Skeletal muscle tissue (tissue), 4 donors: ENCODE data around the gene NUMB. TPM values are rescaled to one million over a fixed set of nuclear protein-coding genes. Genes with fewer than 3 reads are reported as not detected.
A peak's percentile ranks its signal among the peaks of the same experiment; 100 is the strongest.

Experiments
- H3K27ac ChIP-seq: one replicate; pipeline ENCODE4 v1.7.0; 2013; ENCODE audit warnings: mild to moderate bottlenecking, low read depth, low read length, inconsistent platforms
- H3K27me3 ChIP-seq, 3 donors: one replicate each; pipeline ENCODE4 v1.7.0; 2013; ENCODE audit warnings: low read length in 3 of 3; ENCODE audit not compliant: control insufficient read depth in 3 of 3, insufficient read depth in 3 of 3
- H3K36me3 ChIP-seq, 3 donors: one replicate each; pipeline ENCODE4 v1.7.0; 2013; ENCODE audit warnings: low read length in 3 of 3; ENCODE audit not compliant: control insufficient read depth in 3 of 3, insufficient read depth in 3 of 3
- H3K4me1 ChIP-seq, 3 donors: one replicate each; pipeline ENCODE4 v1.7.0; 2013; ENCODE audit warnings: low read length in 3 of 3, mild to moderate bottlenecking in 3 of 3; ENCODE audit not compliant: control insufficient read depth in 3 of 3, insufficient read depth in 3 of 3
- H3K4me3 ChIP-seq, 3 donors: one replicate each; pipeline ENCODE4 v1.7.0; 2013; ENCODE audit warnings: low read length in 3 of 3
- H3K9ac ChIP-seq, 3 donors: one replicate each; pipeline ENCODE4 v1.7.0; 2013; ENCODE audit warnings: low read length in 3 of 3, mild to moderate bottlenecking in 3 of 3, moderate library complexity in 2 of 3, low read depth in 1 of 3
- H3K9me3 ChIP-seq, 3 donors: one replicate each; pipeline ENCODE4 v1.7.0; 2013; ENCODE audit warnings: low read length in 3 of 3; ENCODE audit not compliant: control insufficient read depth in 3 of 3
- total RNA-seq: library from RNA; depleted of rRNA; stranded (reverse); fragments of >200 nt; gene quantifications from one replicate; pipeline ENCODE4 v1.2.3, GENCODE V29; 2014
- donor health status: Osteomylitis.

The NUMB gene
- total RNA-seq, 1 donor from 2014 or later = 17.2 TPM

GRCh38 chr14:73287071-73287470 is 171.3 kb downstream of the NUMB start:
- Histone ChIP-seq H3K4me1 (no peaks in the 10 kb centered on the region), H3K36me3 (peaks cover 19 to 42% (median 37%) of the 10 kb centered on the region in 3 donors), H3K27ac (no peak overlapping the region), H3K9me3 (no peaks in the 10 kb centered on the region), H3K4me3 (no peak overlapping the region), H3K27me3 (no peaks in the 10 kb centered on the region), H3K9ac (no peak overlapping the region)

DNA sequence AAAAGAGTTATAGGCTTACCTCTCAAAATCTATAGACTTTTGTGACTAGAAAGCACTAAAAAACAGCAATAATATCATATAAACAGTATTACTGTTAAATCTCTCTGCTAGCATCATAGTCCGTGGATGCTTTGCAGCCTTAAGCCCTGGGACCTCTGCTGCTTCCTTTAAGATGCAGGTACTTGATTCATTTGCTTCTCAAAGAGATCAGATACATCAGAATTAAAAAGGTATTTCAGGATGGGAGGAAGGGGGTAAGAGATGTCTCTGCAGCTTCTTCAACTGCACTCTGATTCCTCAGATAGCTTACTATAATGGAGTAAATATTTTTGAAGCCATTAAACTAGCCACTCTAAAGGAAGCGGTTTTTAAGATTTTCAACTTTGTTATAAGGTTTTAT is 171.7 kb downstream of the NUMB start:
- peaks cover 21 to 44% (median 39%) of the 10 kb centered on the region in 3 donors for H3K36me3 ChIP-seq

DNA sequence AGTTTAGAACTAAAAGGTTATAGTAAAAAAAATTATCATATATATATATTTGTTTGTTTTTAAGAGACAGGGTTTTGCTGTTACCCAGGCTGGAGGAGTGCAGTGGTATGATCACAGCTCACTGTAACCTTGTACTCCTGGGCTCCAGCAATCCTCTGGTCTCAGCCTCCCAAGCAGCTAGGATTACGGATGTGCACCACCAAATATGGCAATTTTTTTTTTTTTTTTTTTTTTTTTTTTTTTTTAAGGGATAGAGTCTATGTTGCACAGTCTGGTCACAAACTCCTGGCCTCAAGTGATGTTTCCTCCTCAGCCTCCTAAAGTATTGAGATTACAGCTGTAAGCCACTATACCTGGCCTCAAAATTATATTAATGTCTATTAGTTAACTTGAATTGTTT is 172.4 kb downstream of the NUMB start:
- peaks cover 23 to 45% (median 44%) of the 10 kb centered on the region in 3 donors for H3K36me3 ChIP-seq
- no peaks in the 10 kb centered on the region for H3K27me3 ChIP-seq
- H3K27ac ChIP-seq = no peak overlapping the region
- no peaks in the 10 kb centered on the region for H3K9me3 ChIP-seq
- H3K4me3 ChIP-seq = no peak overlapping the region
- H3K4me1 ChIP-seq = no peaks in the 10 kb centered on the region
- H3K9ac ChIP-seq = no peak overlapping the region

More for the DNA sequence above, 171.7 kb downstream of the NUMB start:
- H3K27ac ChIP-seq = no peak overlapping the region
- no peak overlapping the region for H3K4me3 ChIP-seq
- H3K4me1 ChIP-seq = no peaks in the 10 kb centered on the region
- H3K9me3 ChIP-seq = no peaks in the 10 kb centered on the region
- no peaks in the 10 kb centered on the region for H3K27me3 ChIP-seq
- no peak overlapping the region for H3K9ac ChIP-seq

DNA sequence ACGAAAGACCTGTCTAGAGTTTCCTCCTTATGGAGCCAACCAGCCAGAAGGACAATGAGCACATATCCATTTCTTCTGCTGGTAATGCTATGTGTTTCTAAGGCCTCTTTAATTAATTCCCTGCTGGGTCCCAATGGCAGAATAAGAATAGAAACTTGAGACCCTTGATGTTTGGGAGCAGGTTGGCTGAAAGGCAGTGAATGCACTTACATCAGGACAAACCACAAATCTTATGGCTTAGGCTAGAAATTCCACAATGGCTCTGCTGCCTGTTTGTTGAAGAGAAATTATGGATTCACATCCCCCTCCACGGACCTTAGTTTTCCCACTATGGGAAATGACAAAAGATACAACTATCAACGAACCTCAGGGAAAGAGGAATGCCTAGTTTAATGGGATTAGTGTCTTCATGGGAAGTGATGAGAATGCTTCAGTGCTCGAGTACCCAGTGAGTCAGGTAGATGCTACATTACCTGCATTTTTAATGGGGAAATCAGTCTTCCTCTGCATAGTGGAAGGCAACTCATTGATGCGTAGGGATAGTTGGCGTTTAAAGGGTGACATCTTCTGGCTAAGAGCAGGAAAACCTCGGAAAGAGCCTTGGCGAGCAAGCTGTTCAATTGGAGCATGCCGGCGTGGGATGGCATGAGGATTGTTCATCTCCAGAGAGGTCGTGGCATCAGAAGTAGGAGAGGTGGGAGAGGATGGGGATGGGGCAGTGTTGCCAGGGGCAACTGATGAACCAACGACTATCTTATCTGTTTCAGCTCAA is 174.6 kb downstream of the NUMB start:
- Histone ChIP-seq H3K9ac (no peak overlapping the region), H3K27me3 (no peaks in the 10 kb centered on the region), H3K4me1 (no peaks in the 10 kb centered on the region), H3K27ac (no peak overlapping the region), H3K36me3 (peaks cover 27 to 57% (median 52%) of the 10 kb centered on the region in 3 donors), H3K4me3 (no peak overlapping the region), H3K9me3 (no peaks in the 10 kb centered on the region)

GRCh38 chr14:73280903-73281302 is 177.4 kb downstream of the NUMB start:
- Histone ChIP-seq H3K4me3 (no peak overlapping the region), H3K9me3 (no peaks in the 10 kb centered on the region), H3K36me3 (peaks cover 32 to 66% (median 59%) of the 10 kb centered on the region in 3 donors), H3K4me1 (no peaks in the 10 kb centered on the region), H3K27me3 (no peaks in the 10 kb centered on the region), H3K9ac (no peak overlapping the region), H3K27ac (no peak overlapping the region)

- Histone ChIP-seq H3K4me1 (peaks cover 4 to 7% (median 5%) of the 10 kb centered on the region in 3 donors), H3K36me3 (peaks cover 25 to 47% (median 40%) of the 10 kb centered on the region in 3 donors), H3K4me3 (no peak overlapping the region), H3K9ac (no peak overlapping the region), H3K27ac (no peak overlapping the region), H3K27me3 (no peaks in the 10 kb centered on the region), H3K9me3 (no peaks in the 10 kb centered on the region)
These were observed 181.0 kb downstream of the NUMB start for GRCh38 chr14:73277376-73277775.

DNA sequence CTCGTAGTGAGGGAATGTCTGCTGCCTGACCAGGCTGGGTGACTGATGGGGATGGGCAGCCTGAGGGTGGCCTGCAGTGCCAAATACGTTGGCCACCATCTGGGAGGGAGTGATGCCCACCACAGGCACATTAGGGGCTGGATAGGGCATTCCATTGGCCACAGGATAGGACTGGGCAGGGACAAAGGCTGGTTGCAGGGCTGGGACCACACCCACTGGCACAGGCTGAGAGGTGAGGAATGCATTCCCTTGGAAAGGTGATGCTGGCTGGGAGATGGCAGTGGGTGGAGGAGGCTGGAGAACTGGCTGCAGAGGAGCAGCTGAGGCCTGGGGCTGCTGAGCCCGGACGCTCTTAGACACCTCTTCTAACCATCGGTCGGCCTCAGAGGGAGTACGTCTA is 181.5 kb downstream of the NUMB start:
- Histone ChIP-seq H3K4me1 (peaks cover 7 to 8% (median 8%) of the 10 kb centered on the region in 3 donors), H3K27me3 (no peaks in the 10 kb centered on the region), H3K9ac (no peak overlapping the region), H3K9me3 (no peaks in the 10 kb centered on the region), H3K4me3 (no peak overlapping the region), H3K27ac (no peak overlapping the region), H3K36me3 (peaks cover 20 to 41% (median 35%) of the 10 kb centered on the region in 3 donors)

GRCh38 chr14:73273799-73274198 is 184.5 kb downstream of the NUMB start:
- H3K4me1 ChIP-seq = peaks cover 16 to 24% (median 19%) of the 10 kb centered on the region in 3 donors
- no peaks in the 10 kb centered on the region for H3K9me3 ChIP-seq
- H3K27me3 ChIP-seq = no peaks in the 10 kb centered on the region
- no peak overlapping the region for H3K27ac ChIP-seq
- no peak overlapping the region for H3K9ac ChIP-seq
- no peak overlapping the region for H3K4me3 ChIP-seq
- peaks cover 12 to 25% (median 21%) of the 10 kb centered on the region in 3 donors for H3K36me3 ChIP-seq

DNA sequence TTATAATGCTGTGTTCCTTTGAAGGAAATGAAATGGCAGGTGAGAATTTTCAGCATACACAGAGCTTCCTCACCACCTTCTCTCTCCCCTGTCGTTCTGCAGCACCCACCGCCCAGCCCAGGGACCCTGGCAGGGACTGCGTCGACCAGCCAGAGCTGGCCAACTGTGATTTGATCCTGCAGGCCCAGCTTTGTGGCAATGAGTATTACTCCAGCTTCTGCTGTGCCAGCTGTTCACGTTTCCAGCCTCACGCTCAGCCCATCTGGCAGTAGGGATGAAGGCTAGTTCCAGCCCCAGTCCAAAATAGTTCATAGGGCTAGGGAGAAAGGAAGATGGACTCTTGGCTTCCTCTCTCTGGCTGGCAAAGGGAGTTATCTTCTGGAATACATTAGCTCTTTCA is 186.0 kb downstream of the NUMB start:
- H3K27ac ChIP-seq = no peak overlapping the region
- H3K4me3 ChIP-seq = no peak overlapping the region
- H3K9ac ChIP-seq = peak overlapping the region in 1 of 3 donors; percentile 62
- peaks cover 10 to 24% (median 20%) of the 10 kb centered on the region in 3 donors for H3K36me3 ChIP-seq
- no peaks in the 10 kb centered on the region for H3K9me3 ChIP-seq
- H3K4me1 ChIP-seq = peaks cover 16 to 24% (median 19%) of the 10 kb centered on the region in 3 donors
- no peaks in the 10 kb centered on the region for H3K27me3 ChIP-seq

- no peaks in the 10 kb centered on the region for H3K27me3 ChIP-seq
- peak overlapping the region; percentile 66 to 74 (median 73) for H3K4me3 ChIP-seq
- peaks cover 16 to 24% (median 19%) of the 10 kb centered on the region in 3 donors for H3K4me1 ChIP-seq
- no peaks in the 10 kb centered on the region for H3K9me3 ChIP-seq
- peak overlapping the region; percentile 58 to 74 (median 62) for H3K9ac ChIP-seq
- peaks cover 0 to 9% (median 5%) of the 10 kb centered on the region in 3 donors for H3K36me3 ChIP-seq
- no peak overlapping the region for H3K27ac ChIP-seq
These were observed 188.4 kb downstream of the NUMB start for GRCh38 chr14:73269729-73270531.
